ENCODE measurements around the gene DDX46.

GRCh38 chr5:134749415-134749814, 9.2 kb upstream of the DDX46 start:
- TF ChIP-seq TAF1 (IDR thresholded peaks at IDR 0.05; ENCODE audit: borderline replicate concordance, low read depth, low read length): no peak
- no peak for TF ChIP-seq POLR2AphosphoS5 (IDR thresholded peaks at IDR 0.05; ENCODE audit: low read depth, low read length)
- no peak for TF ChIP-seq POLR2A (IDR thresholded peaks at IDR 0.05; ENCODE audit: low read depth, low read length)
